Rectal smooth muscle tissue (tissue), 1 donor: ENCODE results near the gene CC2D2B.
"Not testable (repeated sequence)": the region's sequence is repeated elsewhere in the genome, so short reads cannot be mapped to it uniquely, and the experiment has no call there.

Source experiments
- H3K27ac ChIP-seq: one replicate; pipeline ENCODE4 v1.7.0; 2013; ENCODE audit warnings: low read depth, low read length, inconsistent platforms
- H3K27me3 ChIP-seq: one replicate; pipeline ENCODE4 v1.7.0; 2013; ENCODE audit warnings: low read length; ENCODE audit not compliant: control insufficient read depth, insufficient read depth
- H3K36me3 ChIP-seq: one replicate; pipeline ENCODE4 v1.7.0; 2013; ENCODE audit warnings: low read length; ENCODE audit not compliant: control insufficient read depth, insufficient read depth
- H3K4me1 ChIP-seq: one replicate; pipeline ENCODE4 v1.7.0; 2013; ENCODE audit warnings: low read length; ENCODE audit not compliant: control insufficient read depth, insufficient read depth
- H3K4me3 ChIP-seq: one replicate; pipeline ENCODE4 v1.7.0; 2013; ENCODE audit warnings: low read length
- H3K9ac ChIP-seq: one replicate; pipeline ENCODE4 v1.7.0; 2013; ENCODE audit warnings: low read length

The CC2D2B gene

DNA sequence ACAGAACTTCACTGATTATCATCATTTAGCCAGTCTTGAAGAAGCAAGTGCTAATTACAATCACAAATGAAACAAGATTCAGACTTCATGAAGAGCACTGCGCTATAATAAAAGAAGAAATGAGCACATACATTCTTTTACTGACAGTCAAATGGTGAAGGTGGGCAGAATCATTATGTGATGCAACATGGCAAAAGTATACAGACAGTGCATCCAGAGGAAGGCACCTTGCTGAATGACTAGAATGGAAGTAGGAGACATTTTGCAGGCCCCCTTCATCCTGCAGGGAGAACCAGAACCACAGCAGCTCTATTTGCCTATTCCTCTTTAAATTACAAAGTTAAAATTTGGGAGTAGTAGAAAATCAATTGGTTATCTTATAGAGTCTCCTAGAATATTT, 31.0 kb upstream of the CC2D2B start:
- Histone ChIP-seq H3K36me3 (peaks cover 3% of the 10 kb centered on the region), H3K27me3 (no peaks in the 10 kb centered on the region), H3K27ac (no peak overlapping the region), H3K9ac (no peak overlapping the region), H3K4me1 (no peaks in the 10 kb centered on the region), H3K4me3 (no peak overlapping the region)

DNA sequence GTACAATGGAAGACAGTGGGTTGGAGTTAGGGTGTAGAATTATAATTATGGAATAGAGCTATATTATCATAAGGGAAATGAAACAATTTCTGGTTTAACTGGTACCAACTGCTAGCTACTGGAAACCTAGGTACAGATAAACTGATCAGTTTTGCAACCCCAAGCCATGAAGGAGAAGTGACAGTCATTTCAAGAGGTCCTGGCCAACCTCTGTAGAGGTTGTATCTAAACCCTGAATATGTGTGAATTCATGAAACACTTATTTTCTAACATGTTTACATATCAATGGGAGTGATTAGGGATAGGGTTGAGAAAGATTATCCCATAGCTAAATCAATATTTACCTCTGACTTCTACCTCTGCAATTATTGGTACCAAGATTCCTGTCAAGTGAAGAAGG, 29.9 kb upstream of the CC2D2B start:
- Histone ChIP-seq H3K4me1 (no peaks in the 10 kb centered on the region), H3K27me3 (no peaks in the 10 kb centered on the region), H3K4me3 (no peak overlapping the region), H3K9ac (no peak overlapping the region), H3K36me3 (peaks cover 3% of the 10 kb centered on the region), H3K27ac (no peak overlapping the region)

DNA sequence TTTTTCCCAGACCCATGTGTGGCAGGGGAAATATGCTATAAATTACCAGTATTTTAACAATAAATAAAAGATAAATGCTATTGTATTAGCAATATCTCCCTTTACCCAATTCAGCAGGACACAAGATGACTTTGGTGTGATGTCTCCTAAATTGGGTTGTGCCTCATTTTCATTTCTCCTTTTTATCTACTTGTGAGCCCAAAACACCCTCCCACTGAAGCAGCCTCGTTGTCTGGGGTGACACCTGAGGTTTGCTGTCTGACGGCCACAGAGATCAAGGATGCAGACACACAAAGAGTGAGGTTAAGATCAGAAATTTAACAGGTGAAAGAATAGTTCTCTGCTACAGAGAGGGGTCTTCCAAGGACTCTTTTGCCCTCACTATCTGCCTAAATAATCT, 27.1 kb upstream of the CC2D2B start:
- H3K27me3 ChIP-seq, result no peaks in the 10 kb centered on the region
- H3K4me1 ChIP-seq, result no peaks in the 10 kb centered on the region
- H3K9ac ChIP-seq, result no peak overlapping the region
- H3K27ac ChIP-seq, result peak overlapping the region; percentile 59
- H3K4me3 ChIP-seq, result no peak overlapping the region
- H3K36me3 ChIP-seq, result peaks cover 3% of the 10 kb centered on the region

DNA sequence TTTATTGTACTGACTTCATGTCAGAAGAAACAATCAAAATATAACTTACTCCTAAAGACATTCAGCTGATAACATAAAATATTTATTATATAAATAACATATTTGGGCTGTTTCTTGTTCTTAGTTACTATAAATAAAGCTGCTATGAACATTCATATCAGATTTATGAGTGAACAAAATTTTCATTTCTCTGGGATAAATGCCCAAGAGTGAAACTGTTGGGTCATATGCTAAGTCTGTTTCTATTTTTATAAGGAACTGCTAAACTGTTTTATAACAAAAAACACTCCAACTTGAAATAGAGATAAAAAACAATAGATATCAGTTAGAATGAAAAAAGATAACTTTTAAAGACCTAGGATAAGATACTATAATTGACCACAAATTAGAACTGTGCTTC, 26.5 kb upstream of the CC2D2B start:
- no peak overlapping the region for H3K4me3 ChIP-seq
- peaks cover 3% of the 10 kb centered on the region for H3K36me3 ChIP-seq
- no peaks in the 10 kb centered on the region for H3K27me3 ChIP-seq
- peak overlapping the region; percentile 59 for H3K27ac ChIP-seq
- no peak overlapping the region for H3K9ac ChIP-seq
- no peaks in the 10 kb centered on the region for H3K4me1 ChIP-seq

DNA sequence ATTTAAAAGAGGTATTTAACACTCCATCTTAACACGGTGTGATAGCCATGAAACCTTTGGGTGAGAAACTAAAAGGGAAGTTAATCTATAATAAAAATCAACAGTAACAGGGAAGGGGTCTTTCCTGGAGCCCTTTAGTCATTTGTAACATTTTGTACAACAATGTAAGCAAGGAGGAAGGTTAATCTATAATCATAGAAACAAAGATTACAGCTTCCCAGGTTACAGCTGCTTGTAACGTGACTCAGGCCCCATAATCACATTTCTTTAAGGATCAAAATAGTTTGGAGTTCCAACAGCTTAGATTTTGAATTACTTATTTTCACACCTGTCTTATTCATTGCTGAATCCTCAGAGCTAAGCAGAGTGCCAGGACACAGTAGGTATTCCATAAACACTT, 17.9 kb upstream of the CC2D2B start:
- Histone ChIP-seq H3K27ac (no peak overlapping the region), H3K4me3 (no peak overlapping the region), H3K36me3 (no peaks in the 10 kb centered on the region), H3K27me3 (no peaks in the 10 kb centered on the region), H3K4me1 (no peaks in the 10 kb centered on the region), H3K9ac (no peak overlapping the region)

DNA sequence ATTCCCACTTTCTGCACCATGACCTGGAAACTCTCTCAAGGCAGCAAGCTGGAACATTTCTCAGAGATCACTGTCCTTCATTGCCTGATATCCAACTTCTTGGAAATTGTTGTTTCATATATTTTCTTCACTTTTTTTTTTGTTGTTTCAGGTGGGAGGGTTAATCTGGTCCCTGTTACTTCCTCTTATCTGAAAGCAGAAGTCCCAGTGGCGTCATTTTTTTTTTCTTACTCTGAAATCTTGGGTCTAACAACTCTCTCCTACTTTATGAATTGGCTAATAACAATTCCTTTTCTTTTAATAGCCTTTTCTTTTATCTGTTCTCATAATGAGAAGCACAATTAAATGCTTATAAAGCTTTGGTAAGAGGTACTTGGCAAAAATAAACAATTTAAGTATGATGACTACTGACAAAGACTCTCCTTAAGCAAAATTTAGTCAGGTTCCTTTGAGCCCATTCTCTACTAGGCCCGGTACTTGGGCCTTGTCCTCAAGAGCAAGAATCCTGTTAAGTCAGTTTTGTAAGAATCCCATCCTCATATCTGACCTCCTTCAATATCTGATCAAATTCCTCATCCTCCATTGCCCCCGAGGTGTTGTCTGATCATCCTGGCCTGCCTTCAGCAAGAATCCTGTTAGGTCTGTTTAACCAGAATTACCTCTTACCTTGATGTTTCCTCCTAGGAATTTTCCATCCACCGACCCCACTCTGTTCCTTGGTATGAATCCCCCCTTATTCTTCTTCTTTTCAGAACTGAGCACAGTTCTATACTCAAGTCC, 11.5 kb upstream of the CC2D2B start:
- H3K4me1 ChIP-seq, result no peaks in the 10 kb centered on the region
- no peak overlapping the region for H3K9ac ChIP-seq
- H3K27ac ChIP-seq, result no peak overlapping the region
- H3K36me3 ChIP-seq, result no peaks in the 10 kb centered on the region
- H3K27me3 ChIP-seq, result no peaks in the 10 kb centered on the region
- H3K4me3 ChIP-seq, result no peak overlapping the region

DNA sequence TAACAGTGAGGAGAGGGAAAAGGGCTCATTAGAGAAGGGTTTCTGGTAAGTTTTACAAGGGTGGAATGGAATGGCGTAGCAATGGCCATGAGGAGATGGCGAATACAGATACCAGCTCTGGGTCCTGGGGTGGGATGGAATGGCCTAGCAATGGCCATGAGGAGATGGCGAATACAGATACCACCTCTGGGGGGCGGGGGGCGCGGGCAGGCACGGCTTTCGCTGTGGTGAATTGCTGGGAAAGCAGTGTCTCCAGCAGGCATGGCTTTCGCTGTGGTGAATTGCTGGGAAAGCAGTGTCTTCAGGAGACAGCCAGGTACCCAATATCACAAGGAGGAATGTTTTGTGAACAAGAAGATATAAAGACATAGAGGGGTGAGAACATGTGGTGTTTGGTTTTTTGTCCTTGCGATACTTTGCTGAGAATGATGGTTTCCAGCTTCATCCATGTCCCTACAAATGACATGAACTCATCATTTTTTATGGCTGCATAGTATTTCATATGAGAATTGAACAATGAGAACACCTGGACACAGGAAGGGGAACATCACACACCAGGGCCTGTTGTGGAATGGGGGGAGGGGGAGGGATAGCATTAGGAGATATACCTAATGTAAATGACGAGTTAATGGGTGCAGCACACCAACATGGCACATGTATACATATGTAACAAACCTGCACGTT, 1.7 kb upstream of the CC2D2B start:
- H3K9ac ChIP-seq, H3K27me3 ChIP-seq, H3K4me3 ChIP-seq, H3K36me3 ChIP-seq, H3K4me1 ChIP-seq, H3K27ac ChIP-seq: not testable (repeated sequence)

DNA sequence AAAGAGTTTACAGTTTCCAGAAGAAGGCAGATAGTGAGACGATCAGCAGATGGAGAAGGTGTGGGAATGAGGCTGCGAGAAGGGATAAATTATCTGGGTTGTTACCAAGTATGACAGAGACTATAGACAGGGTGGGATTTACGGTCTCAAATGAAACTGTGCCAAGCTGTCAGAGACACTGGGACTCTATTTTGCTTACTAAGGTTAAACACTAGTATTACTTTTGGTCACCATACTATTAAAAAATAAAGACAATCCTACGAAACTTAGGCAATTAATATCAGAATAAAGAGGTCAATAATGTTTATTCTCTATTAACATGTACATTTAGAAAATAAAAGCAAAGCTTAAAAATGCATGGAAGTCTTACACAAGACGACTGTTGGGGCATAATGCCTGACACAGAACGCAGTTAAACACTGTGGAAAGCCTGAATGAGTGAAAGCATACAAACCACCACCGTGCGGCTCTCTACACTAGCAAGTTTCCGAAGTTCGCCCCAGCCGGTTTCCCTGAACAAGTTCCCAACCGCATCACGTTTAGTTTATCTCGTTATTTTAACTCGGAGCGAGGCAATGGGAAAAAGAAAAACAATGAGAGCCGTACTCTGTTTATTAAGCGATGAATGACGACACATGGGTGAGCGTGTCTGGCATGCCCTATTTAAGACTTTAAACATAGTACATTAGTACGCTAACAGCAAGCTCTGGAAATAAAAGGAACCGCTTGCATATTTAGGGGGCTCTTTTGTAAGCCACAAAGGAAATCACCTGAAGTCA, 909 bp upstream of the CC2D2B start:
- H3K27ac ChIP-seq, result peak overlapping the region; percentile 87
- peak overlapping the region; percentile 93 for H3K4me3 ChIP-seq

DNA sequence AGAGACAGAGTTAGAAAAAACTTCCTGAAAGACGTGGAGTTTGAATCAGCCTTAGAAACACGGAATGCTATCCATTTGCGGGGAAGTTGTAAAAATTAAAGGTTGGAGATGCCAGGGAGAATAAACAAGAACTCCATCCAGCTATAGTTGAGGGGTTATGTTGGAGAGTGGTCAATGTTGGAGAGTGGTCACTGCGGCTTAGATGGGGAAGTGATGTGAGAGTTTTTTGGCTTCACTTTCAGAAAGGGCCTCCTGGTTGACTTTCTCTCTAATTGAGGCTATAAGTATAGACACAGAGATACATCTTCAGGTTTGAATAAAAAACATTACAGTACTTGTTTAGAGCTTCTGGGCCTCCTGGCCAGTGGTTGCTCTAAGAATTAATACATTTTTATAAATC, 675 bp downstream of the CC2D2B start:
- Histone ChIP-seq H3K36me3 (no peaks in the 10 kb centered on the region), H3K9ac (no peak overlapping the region), H3K27me3 (no peaks in the 10 kb centered on the region), H3K4me1 (no peaks in the 10 kb centered on the region), H3K4me3 (peak overlapping the region; percentile 93), H3K27ac (no peak overlapping the region)

More for the DNA sequence above, 909 bp upstream of the CC2D2B start:
- no peaks in the 10 kb centered on the region for H3K4me1 ChIP-seq
- H3K36me3 ChIP-seq, result no peaks in the 10 kb centered on the region
- H3K27me3 ChIP-seq, result no peaks in the 10 kb centered on the region
- peak overlapping the region; percentile 10 for H3K9ac ChIP-seq

DNA sequence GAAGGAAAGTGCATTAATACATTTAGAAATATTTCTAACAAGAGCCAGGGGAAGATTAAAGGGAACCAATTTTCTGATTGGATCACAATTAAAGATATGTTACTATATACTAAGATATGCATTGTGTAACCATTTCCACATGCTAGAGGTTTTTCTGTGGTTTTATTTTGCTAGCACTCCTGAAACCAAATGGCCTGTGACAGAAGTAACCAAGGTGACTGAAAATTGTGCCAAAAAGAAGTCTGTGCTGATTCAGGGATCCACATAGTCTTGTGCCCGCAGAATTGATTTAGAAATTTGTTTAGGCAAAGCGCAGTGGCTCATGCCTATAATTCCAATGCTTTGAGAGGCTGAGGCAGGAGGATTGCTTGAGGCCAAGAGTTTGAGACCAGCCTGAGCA, 1.8 kb downstream of the CC2D2B start:
- no peak overlapping the region for H3K9ac ChIP-seq
- no peaks in the 10 kb centered on the region for H3K4me1 ChIP-seq
- no peaks in the 10 kb centered on the region for H3K36me3 ChIP-seq
- H3K27ac ChIP-seq, result no peak overlapping the region
- no peaks in the 10 kb centered on the region for H3K27me3 ChIP-seq
- H3K4me3 ChIP-seq, result no peak overlapping the region

DNA sequence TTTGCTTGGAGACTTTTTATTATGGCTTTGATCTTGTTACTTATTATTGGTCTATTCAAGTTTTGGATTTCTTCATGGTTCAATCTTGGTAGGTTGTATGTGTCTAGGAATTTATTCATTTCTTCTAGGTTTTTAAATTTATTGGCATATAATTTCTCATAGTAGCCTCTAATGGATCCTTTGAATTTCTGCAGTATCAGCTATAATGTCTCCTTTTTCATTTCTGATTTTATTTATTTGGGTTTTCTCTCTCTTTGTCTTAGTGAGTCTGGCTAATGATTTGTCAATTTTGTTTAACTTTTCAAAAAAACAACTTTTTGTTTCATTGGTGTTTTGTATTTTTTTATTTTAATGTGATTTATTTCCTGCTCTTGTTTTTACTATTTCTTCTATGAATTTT, 8.3 kb downstream of the CC2D2B start:
- not testable (repeated sequence) for H3K27me3 ChIP-seq, H3K9ac ChIP-seq, H3K36me3 ChIP-seq, H3K4me3 ChIP-seq, H3K4me1 ChIP-seq, H3K27ac ChIP-seq

DNA sequence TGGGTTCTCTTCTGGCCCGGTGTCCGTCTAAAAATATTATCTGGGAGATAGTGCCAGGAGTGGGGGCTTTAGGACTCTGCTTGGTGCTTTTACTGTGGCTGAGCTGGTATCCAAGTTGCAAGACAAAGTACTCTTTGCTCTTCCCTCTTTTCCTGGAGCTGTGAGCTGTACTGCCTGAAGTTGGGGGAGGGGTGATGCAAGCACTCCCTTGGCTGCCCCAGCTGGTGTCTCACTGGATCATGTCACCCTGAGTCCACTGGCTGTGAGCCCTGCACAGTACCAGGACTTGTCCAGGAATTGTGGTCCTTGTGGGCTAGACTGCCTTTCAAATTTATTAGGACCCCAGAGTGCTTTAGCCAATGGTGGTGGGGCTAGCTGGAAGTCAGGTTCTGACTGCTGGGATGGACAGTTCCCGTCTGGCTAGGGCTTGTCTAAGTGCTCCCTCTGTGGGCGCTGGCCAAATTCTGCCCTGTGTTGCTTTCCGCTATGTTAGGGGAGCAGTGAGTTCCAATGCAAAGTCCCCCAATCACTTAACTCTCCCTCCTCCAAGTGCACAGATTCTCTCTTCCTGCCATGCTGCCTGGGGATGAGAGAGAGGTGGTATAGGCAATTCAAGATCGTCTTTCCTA, 13.1 kb downstream of the CC2D2B start:
- Histone ChIP-seq H3K4me1 (no peaks in the 10 kb centered on the region), H3K9ac (no peak overlapping the region), H3K27me3 (no peaks in the 10 kb centered on the region), H3K4me3 (no peak overlapping the region), H3K27ac (no peak overlapping the region), H3K36me3 (no peaks in the 10 kb centered on the region)
